ENCODE data around the gene CCDC85C.

CCDC85C gene

DNA sequence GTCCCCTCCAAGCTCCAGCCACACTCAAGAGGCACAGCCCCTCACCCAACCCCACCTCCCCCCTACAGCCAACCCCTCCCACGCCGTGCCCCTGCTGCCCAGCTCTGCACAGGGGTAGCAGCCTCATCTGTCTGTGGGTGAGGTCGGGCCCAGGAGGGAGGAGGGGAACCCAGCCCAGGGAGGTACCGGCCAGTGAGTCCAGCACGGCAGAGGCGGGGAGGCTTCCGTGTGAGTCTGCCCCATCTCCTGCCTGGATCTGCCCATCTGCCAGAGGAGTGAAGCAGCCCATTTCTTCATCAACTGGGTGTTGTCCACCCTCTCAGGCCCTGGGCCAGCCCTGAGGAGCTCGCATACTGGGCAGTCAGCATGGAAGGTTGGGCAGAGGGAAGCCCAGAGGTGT lies 68.6 kb downstream of the CCDC85C start:
- H3K27ac ChIP-seq: peak overlapping the region; percentile 65
- DNase-seq (ENCODE audit: low spot score): no peak
- CTCF ChIA-PET: interaction anchor here (0.6 kb wide), 1 partner anchor 30 kb away, joined by 4 read pairs; no protein-coding TSS in a partner anchor
- POLR2A ChIA-PET (ENCODE audit: low non-redundant PET): no interaction called here
- no peak for TF ChIP-seq CTCF (conservative IDR thresholded peaks at IDR 0.05; ENCODE audit: low read depth)

DNA sequence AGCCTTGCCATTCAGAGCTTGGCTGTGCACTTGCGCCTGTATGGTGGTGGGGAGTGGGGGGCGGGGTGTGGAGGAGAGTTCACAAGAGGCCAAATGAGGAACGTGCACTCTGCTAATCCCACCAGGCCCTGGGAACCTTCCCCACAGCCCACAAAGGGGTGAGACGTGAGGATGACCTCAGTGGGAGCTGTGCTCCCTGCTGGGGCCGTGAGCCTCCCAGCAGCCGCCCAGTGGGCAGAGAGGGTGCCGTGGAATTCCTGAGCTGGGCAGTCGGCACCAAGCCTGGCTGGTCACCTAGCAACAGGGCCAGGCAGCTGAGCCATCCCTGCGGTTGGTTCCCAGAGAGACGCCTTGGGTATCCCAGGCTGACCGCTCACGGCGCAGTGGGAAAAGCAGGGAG lies 69.1 kb downstream of the CCDC85C start:
- POLR2A ChIA-PET (ENCODE audit: low non-redundant PET): no interaction called here
- no peak for TF ChIP-seq CTCF (conservative IDR thresholded peaks at IDR 0.05; ENCODE audit: low read depth)
- DNase-seq (ENCODE audit: low spot score): no peak
- H3K27ac ChIP-seq: peak overlapping the region; percentile 65
- CTCF ChIA-PET: interaction anchor here (0.9 to 1.2 kb wide), 2 partner anchors 28 to 67 kb away, joined by 3 to 4 read pairs; no protein-coding TSS in a partner anchor

GRCh38 chr14:99534333-99534732 lies 69.7 kb downstream of the CCDC85C start:
- no peak for TF ChIP-seq CTCF (conservative IDR thresholded peaks at IDR 0.05; ENCODE audit: low read depth)
- H3K27ac ChIP-seq: peak overlapping the region; percentile 65
- CTCF ChIA-PET: interaction anchor here (0.9 to 1.2 kb wide), 2 partner anchors 28 to 68 kb away, joined by 3 to 4 read pairs; no protein-coding TSS in a partner anchor
- POLR2A ChIA-PET (ENCODE audit: low non-redundant PET): no interaction called here
- no peak for DNase-seq (ENCODE audit: low spot score)

DNA sequence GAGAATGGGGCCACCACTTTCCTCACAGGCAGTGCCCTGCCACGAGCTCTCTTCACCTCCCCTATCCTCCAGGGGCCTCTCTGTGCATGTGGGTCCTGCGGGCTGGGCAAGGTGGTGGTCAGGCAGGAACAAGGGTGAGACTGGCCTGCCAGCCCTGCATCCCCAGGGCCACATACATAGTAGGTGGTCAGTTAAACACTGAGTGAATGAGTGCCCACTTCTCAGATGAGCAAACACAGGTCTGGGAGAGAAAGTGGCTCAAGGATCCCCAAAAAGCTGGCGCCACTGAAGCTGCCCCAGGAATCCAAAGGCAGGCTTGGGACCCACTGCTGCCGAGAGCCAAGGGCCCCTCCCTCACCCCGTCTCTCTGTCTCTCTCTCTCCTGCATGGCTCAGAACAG lies 71.7 kb downstream of the CCDC85C start:
- peak overlapping the region; percentile 60 for H3K27ac ChIP-seq
- CTCF ChIA-PET: no interaction called here
- POLR2A ChIA-PET (ENCODE audit: low non-redundant PET): interaction anchor here (0.7 kb wide), 1 partner anchor 20 kb away, joined by 4 read pairs; no protein-coding TSS in a partner anchor
- DNase-seq (ENCODE audit: low spot score): no peak
- TF ChIP-seq CTCF (conservative IDR thresholded peaks at IDR 0.05; ENCODE audit: low read depth): no peak

GRCh38 chr14:99531251-99532096 lies 72.5 kb downstream of the CCDC85C start:
- peak overlapping the region; percentile 60 for H3K27ac ChIP-seq
- CTCF ChIA-PET: no interaction called here
- no peak for TF ChIP-seq CTCF (conservative IDR thresholded peaks at IDR 0.05; ENCODE audit: low read depth)
- POLR2A ChIA-PET (ENCODE audit: low non-redundant PET): no interaction called here
- no peak for DNase-seq (ENCODE audit: low spot score)

GRCh38 chr14:99530407-99531155 lies 73.4 kb downstream of the CCDC85C start:
- no peak for TF ChIP-seq CTCF (conservative IDR thresholded peaks at IDR 0.05; ENCODE audit: low read depth)
- peak overlapping the region; percentile 60 for H3K27ac ChIP-seq
- CTCF ChIA-PET: interaction anchor here (0.6 kb wide), 1 partner anchor 1818 kb away, joined by 4 read pairs; no protein-coding TSS in a partner anchor
- POLR2A ChIA-PET (ENCODE audit: low non-redundant PET): no interaction called here
- no peak for DNase-seq (ENCODE audit: low spot score)

All from RWPE1 (cell line).